NOMO-1 (cell line): Measurements from ENCODE around the gene KRT75.

Experiments used
- DNase-seq, 2 experiments: peaks; one replicate each; lab custom pipeline; 2025; ENCODE audit not compliant: unreplicated experiment in 2 of 2; lab: John Stamatoyannopoulos, UW

KRT75 gene

GRCh38 chr12:52440821-52441319 is 6.7 kb upstream of the KRT75 start:
- DNase-seq = no peak

GRCh38 chr12:52439845-52440244 is 5.7 kb upstream of the KRT75 start:
- DNase-seq = no peak

- DNase-seq = no peak
Measured at GRCh38 chr12:52439420-52439819, 5.2 kb upstream of the KRT75 start.

GRCh38 chr12:52438305-52439301 is 4.4 kb upstream of the KRT75 start:
- DNase-seq = no peak

- no peak for DNase-seq
Measured at GRCh38 chr12:52437508-52437907, 3.3 kb upstream of the KRT75 start.

GRCh38 chr12:52436828-52437474 is 2.8 kb upstream of the KRT75 start:
- DNase-seq = no peak

GRCh38 chr12:52436000-52436827 is 2.0 kb upstream of the KRT75 start:
- no peak for DNase-seq

- DNase-seq = no peak
Measured at GRCh38 chr12:52435659-52435999, 1.5 kb upstream of the KRT75 start.

- DNase-seq = no peak
Measured at GRCh38 chr12:52434760-52435530, 774 bp upstream of the KRT75 start.

GRCh38 chr12:52433501-52434080 is 580 bp downstream of the KRT75 start:
- DNase-seq = no peak

- no peak for DNase-seq
Measured at GRCh38 chr12:52432559-52433207, 1.5 kb downstream of the KRT75 start.

- no peak for DNase-seq
Measured at GRCh38 chr12:52428121-52428520, 6.0 kb downstream of the KRT75 start.

GRCh38 chr12:52427083-52427482 is 7.1 kb downstream of the KRT75 start:
- no peak for DNase-seq

- no peak for DNase-seq
Measured at GRCh38 chr12:52426034-52426433, 8.1 kb downstream of the KRT75 start.

GRCh38 chr12:52425466-52425865 is 8.7 kb downstream of the KRT75 start:
- DNase-seq = no peak

- no peak for DNase-seq
Measured at GRCh38 chr12:52423661-52424500, 10.3 kb downstream of the KRT75 start.

GRCh38 chr12:52423035-52423434 is 11.1 kb downstream of the KRT75 start:
- DNase-seq = no peak

GRCh38 chr12:52419656-52420055 is 14.5 kb downstream of the KRT75 start:
- no peak for DNase-seq
